ACC112 (cell line): ENCODE results near the gene APBB1.

Experiments used
- H2AFZ ChIP-seq: fragments of 200-600 bp; sonication (generic); one replicate; pipeline ENCODE4 v1.6.0; 2017; ENCODE audit warnings: antibody characterized with exemption, low read length; ENCODE audit not compliant: unreplicated experiment
- H3K27ac ChIP-seq: fragments of 200-600 bp; sonication (generic); 2 replicates; pipeline ENCODE4 v1.5.1; 2014; ENCODE audit warnings: low read depth, mild to moderate bottlenecking, antibody characterized with exemption, low read length, moderate library complexity
- H3K27me3 ChIP-seq: fragments of 200-600 bp; sonication (generic); 2 replicates; pipeline ENCODE4 v1.6.1; 2014; ENCODE audit warnings: mild to moderate bottlenecking, antibody characterized with exemption, low read length, moderate library complexity, mixed read lengths; ENCODE audit not compliant: insufficient read depth
- H3K36me3 ChIP-seq: fragments of 200-600 bp; sonication (generic); 2 replicates; pipeline ENCODE4 v1.6.1; 2016; ENCODE audit warnings: mild to moderate bottlenecking, antibody characterized with exemption, low read length, moderate library complexity, mixed read lengths; ENCODE audit not compliant: insufficient read depth
- H3K4me1 ChIP-seq: fragments of 200-600 bp; sonication (generic); one replicate; pipeline ENCODE4 v1.6.1; 2016; ENCODE audit warnings: low read length, mixed read lengths; ENCODE audit not compliant: insufficient read depth, unreplicated experiment, control insufficient read depth
- H3K4me3 ChIP-seq: fragments of 200-600 bp; sonication (generic); 2 replicates; pipeline ENCODE4 v1.5.1; 2014; ENCODE audit warnings: mild to moderate bottlenecking, low read depth, low read length
- H3K79me2 ChIP-seq: fragments of 200-600 bp; sonication (generic); one replicate; pipeline ENCODE4 v1.6.0; 2016; ENCODE audit warnings: low read length; ENCODE audit not compliant: control insufficient read depth, unreplicated experiment, insufficient read depth

APBB1 gene

DNA sequence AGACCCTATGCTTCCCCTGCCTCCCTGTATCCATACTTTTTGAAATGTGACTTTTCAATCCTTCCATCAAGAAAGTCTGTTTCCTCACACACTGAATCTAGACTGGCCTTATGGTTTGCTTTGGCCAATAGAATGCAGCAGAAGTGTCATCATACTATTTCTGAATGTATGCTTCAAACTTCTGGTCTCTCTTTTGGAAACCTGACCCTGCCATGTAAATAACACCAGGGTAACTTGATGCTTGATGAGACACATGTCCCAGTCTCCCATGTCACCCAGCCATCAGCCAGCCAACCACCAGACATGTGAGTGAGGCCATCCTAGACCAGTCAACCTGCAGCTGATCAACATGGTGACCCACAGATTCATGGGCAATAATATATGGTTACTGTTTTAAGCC lies 68.9 kb downstream of the APBB1 start:
- H3K27me3 ChIP-seq = no peaks in the 10 kb centered on the region
- no peak overlapping the region for H2AFZ ChIP-seq
- H3K27ac ChIP-seq = no peak overlapping the region
- H3K79me2 ChIP-seq = no peaks in the 10 kb centered on the region
- no peaks in the 10 kb centered on the region for H3K36me3 ChIP-seq
- no peak overlapping the region for H3K4me3 ChIP-seq
- H3K4me1 ChIP-seq = peaks cover 4% of the 10 kb centered on the region

DNA sequence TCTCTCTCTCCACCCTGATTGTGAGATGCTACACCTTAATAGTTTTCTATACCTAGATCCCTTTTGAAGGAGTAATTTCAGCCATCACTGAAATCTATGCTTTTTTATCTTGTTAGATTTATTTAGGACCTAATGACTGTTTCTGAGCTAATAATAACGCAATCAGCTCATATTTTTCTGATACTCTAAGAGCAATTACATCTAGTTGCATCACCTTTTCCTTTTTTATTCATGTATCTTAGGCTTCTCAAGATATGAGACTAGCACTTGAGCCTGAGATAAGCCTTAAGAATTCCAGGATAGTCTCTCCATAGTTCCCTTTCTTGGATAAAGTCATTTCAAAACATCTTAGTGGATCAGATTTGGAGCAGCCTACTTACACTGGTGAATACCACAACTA lies 73.5 kb downstream of the APBB1 start:
- H3K4me1 ChIP-seq = no peaks in the 10 kb centered on the region
- no peak overlapping the region for H3K4me3 ChIP-seq
- no peak overlapping the region for H2AFZ ChIP-seq
- H3K36me3 ChIP-seq = no peaks in the 10 kb centered on the region
- no peaks in the 10 kb centered on the region for H3K79me2 ChIP-seq
- no peak overlapping the region for H3K27ac ChIP-seq
- H3K27me3 ChIP-seq = no peaks in the 10 kb centered on the region
